ENCODE data around the gene CHAC1.

DNA sequence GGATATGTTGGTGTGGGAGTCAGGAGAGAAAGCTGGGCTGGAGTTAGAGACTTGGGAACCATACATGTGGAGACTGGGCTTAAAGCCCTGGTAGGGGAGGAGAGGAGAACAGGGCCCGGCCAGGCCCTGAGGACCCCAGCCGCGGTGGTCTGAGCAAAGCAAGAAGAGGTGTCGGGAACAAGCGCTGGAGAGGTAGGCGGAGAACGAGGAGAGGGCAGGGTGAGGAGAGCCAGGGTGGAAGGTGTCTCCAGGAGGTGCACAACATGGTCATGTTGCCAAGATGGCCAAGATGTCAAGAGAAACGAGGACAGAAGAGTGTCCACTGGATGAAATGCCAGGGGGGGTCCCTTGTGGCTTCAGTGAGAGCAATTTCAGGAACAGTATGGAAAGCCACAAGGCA, 5.5 kb downstream of the CHAC1 start:
- TF ChIP-seq SUZ12 (IDR thresholded peaks at IDR 0.05; ENCODE audit: extremely low read depth, insufficient read depth, insufficient read length) = no peak
- TF ChIP-seq YY1 (IDR thresholded peaks at IDR 0.05; ENCODE audit: insufficient read depth, insufficient read length) = no peak
- no peak for TF ChIP-seq ZNF274 (IDR thresholded peaks at IDR 0.05; ENCODE audit: low read depth, low read length)
